OCI-LY3 (cell line): Measurements from ENCODE around the gene PANX2.

Experiments used
- EZH2phosphoT487 ChIP-seq: fragments of 200-600 bp; shearing (Covaris generic); IDR thresholded peaks from 2 replicates; pipeline ENCODE4 v1.6.1; 2018; ENCODE audit warnings: antibody characterized with exemption, mixed run types, low read depth
- TF ChIP-seq, protein P1 (sequence below): fragments of 200-600, 300-600 bp; sonication (generic); IDR thresholded peaks from 2 replicates; pipeline ENCODE4 v1.5.1; 2014; ENCODE audit warnings: antibody characterized with exemption, low read length, low read depth

DNA sequence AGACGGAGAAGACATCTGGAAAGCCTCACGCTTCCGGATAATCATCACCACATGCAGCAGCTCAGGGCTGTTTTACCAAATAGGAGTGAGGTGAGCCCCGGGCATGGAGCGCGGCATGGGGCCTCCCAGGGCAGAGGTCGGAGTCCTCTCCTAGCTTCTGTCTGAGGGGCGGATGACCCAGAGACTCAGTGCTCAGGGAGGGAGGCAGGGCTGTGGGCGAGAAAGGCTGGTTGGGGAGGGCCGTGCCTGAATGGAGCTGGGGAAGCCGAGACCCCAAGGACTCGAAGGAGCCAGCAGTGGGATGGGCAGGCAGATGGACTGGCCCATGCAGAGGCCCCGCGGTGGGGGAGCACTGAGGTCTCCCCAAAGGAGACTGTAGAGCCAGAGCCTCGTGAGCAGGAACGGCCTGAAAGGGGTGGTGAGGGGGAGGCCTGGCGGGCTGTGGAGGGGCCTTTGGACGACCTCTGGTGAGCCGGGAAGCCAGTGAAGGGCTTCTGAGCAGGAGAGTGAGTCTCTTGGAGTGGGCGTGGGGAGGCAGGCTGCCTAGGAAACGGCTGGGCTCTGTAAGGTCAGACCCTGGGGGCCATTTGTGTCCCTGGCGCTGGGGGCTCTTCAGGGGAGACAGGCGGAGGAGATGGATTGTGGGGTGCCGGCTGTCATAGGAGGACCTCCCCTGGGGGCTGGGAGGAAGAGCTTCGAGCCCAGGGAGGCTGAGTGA lies 24.7 kb upstream of the PANX2 start:
- TF ChIP-seq, protein P1, sequence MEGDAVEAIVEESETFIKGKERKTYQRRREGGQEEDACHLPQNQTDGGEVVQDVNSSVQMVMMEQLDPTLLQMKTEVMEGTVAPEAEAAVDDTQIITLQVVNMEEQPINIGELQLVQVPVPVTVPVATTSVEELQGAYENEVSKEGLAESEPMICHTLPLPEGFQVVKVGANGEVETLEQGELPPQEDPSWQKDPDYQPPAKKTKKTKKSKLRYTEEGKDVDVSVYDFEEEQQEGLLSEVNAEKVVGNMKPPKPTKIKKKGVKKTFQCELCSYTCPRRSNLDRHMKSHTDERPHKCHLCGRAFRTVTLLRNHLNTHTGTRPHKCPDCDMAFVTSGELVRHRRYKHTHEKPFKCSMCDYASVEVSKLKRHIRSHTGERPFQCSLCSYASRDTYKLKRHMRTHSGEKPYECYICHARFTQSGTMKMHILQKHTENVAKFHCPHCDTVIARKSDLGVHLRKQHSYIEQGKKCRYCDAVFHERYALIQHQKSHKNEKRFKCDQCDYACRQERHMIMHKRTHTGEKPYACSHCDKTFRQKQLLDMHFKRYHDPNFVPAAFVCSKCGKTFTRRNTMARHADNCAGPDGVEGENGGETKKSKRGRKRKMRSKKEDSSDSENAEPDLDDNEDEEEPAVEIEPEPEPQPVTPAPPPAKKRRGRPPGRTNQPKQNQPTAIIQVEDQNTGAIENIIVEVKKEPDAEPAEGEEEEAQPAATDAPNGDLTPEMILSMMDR, result no peak
- TF ChIP-seq EZH2phosphoT487, result no peak
